AG04450 (cell line): ENCODE results near the gene LEAP2. TPM values are rescaled to one million over a fixed set of nuclear protein-coding genes. Genes with fewer than 3 reads are reported as not detected.

Source experiments
- CTCF ChIA-PET: fragments of 300-600, 350-600 bp; formaldehyde crosslinking; extraction: SDS; loops from one replicate; lab custom pipeline; 2022; ENCODE audit warnings: antibody characterized with exemption, inconsistent platforms; lab: Charles Lee
- POLR2A ChIA-PET: fragments of 350-600 bp; formaldehyde crosslinking; extraction: SDS; loops from one replicate; lab custom pipeline; 2021; ENCODE audit warnings: antibody characterized with exemption, inconsistent platforms; lab: Yijun Ruan, JAX
- DNase-seq: peaks from one replicate; pipeline ENCODE4 v3.0.0-alpha.2; 2011; ENCODE audit warnings: low read depth, low spot score
- H3K27ac ChIP-seq: one replicate; pipeline ENCODE4 v1.5.1; 2012; ENCODE audit warnings: low read depth, low read length, control low read depth
- H3K27me3 ChIP-seq: one replicate; pipeline ENCODE4 v1.6.0; 2012; ENCODE audit warnings: low read length; ENCODE audit not compliant: control insufficient read depth, insufficient read depth
- H3K4me3 ChIP-seq: 2 replicates; pipeline ENCODE4 v1.5.1; 2011; ENCODE audit warnings: mild to moderate bottlenecking, low read depth, low read length, control low read depth
- H3K9me3 ChIP-seq: 2 replicates; pipeline ENCODE4 v1.5.1; 2012; ENCODE audit warnings: low read length; ENCODE audit not compliant: control insufficient read depth, insufficient read depth
- polyA plus RNA-seq: library from polyadenylated mRNA; depleted of rRNA; stranded (reverse); fragments of >200 nt; gene quantifications from 2 replicates; pipeline ENCODE4 v1.2.3, GENCODE V29; 2011
- TF ChIP-seq, protein P1 (sequence below): IDR thresholded peaks from 2 replicates; pipeline ENCODE4 v1.5.1; 2011; ENCODE audit warnings: low read depth, low read length, control low read depth, inconsistent platforms

Gene LEAP2
- polyA plus RNA-seq, 1 experiment, result 0.91 TPM

DNA sequence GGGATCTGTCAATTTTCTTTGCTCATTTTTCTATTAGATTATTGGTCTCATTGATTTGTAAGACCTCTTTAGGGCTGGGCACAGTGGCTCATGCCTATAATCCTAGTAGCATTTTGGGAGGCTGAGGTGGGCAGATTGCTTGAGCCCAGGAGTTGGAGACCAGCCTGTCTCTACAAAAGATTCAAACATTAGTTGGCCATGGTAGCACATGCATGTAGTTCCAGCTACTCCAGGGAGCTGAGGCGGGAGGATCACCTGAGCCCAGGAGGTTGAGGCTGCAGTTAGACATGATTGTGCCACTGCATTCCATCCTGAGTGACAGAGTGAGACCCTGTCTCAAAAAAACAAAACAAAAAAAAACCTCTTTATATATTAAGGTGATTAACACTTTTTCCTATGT, 36.6 kb upstream of the LEAP2 start:
- DNase-seq, result no peak
- no peaks in the 10 kb centered on the region for H3K27me3 ChIP-seq
- TF ChIP-seq, protein P1, sequence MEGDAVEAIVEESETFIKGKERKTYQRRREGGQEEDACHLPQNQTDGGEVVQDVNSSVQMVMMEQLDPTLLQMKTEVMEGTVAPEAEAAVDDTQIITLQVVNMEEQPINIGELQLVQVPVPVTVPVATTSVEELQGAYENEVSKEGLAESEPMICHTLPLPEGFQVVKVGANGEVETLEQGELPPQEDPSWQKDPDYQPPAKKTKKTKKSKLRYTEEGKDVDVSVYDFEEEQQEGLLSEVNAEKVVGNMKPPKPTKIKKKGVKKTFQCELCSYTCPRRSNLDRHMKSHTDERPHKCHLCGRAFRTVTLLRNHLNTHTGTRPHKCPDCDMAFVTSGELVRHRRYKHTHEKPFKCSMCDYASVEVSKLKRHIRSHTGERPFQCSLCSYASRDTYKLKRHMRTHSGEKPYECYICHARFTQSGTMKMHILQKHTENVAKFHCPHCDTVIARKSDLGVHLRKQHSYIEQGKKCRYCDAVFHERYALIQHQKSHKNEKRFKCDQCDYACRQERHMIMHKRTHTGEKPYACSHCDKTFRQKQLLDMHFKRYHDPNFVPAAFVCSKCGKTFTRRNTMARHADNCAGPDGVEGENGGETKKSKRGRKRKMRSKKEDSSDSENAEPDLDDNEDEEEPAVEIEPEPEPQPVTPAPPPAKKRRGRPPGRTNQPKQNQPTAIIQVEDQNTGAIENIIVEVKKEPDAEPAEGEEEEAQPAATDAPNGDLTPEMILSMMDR, result no peak
- ChIA-PET POLR2A (interaction anchor here (1.3 kb wide), 1 partner anchor 29 kb away, joined by 3 read pairs; the partner anchor contains the start of genes GDF9 and UQCRQ), CTCF (no interaction called here)
- no peak overlapping the region for H3K27ac ChIP-seq
- no peak overlapping the region for H3K4me3 ChIP-seq
- H3K9me3 ChIP-seq, result no peaks in the 10 kb centered on the region

DNA sequence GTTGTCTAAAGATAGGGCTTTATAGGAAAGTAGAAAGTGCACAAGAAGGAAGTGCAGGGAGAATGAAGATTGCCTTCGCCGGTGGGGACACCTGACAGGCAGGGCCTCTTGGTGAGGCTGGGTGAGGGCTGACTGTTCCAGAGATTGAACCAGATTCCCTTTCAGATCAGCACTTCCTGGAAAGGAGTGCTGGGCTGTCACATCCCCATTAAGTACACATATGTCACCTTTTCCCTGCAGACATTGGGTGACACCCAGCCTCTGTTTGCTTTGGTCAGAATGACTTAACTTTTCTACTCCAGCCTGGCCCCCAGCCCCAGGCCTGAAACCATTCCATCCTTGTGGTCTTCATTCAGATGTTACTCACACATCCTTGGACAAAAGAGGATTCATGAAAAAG, 35.6 kb upstream of the LEAP2 start:
- CTCF ChIA-PET, result no interaction called here
- no peaks in the 10 kb centered on the region for H3K9me3 ChIP-seq
- POLR2A ChIA-PET, result no interaction called here
- no peak overlapping the region for H3K4me3 ChIP-seq
- no peaks in the 10 kb centered on the region for H3K27me3 ChIP-seq
- DNase-seq, result no peak
- TF ChIP-seq, protein P1, result no peak
- H3K27ac ChIP-seq, result no peak overlapping the region

GRCh38 chr5:132838516-132839282, 34.8 kb upstream of the LEAP2 start:
- POLR2A ChIA-PET, result interaction anchor here (1.3 to 2.5 kb wide), 3 partner anchors 15 to 451 kb away, joined by 3 to 10 read pairs (median 3); partner anchors contain the start of genes GDF9 and UQCRQ
- H3K27ac ChIP-seq, result peak overlapping the region; percentile 95
- no peak overlapping the region for H3K4me3 ChIP-seq
- CTCF ChIA-PET, result interaction anchor here (0.6 to 3.5 kb wide), 4 partner anchors 9 to 451 kb away, joined by 3 to 18 read pairs (median 4); no protein-coding TSS in a partner anchor
- H3K27me3 ChIP-seq, result no peaks in the 10 kb centered on the region
- no peaks in the 10 kb centered on the region for H3K9me3 ChIP-seq
- TF ChIP-seq, protein P1, result no peak
- DNase-seq, result no peak

GRCh38 chr5:132839426-132840301, 33.8 kb upstream of the LEAP2 start:
- peak overlapping the region; percentile 95 for H3K27ac ChIP-seq
- ChIA-PET CTCF (interaction anchor here (0.6 to 3.5 kb wide), 6 partner anchors 9 to 452 kb away, joined by 3 to 18 read pairs (median 4); partner anchors contain the start of gene SHROOM1), POLR2A (interaction anchor here (1.2 to 2.5 kb wide), 4 partner anchors 14 to 452 kb away, joined by 3 to 10 read pairs (median 4); partner anchors contain the start of genes GDF9 and UQCRQ)
- no peaks in the 10 kb centered on the region for H3K9me3 ChIP-seq
- H3K4me3 ChIP-seq, result no peak overlapping the region
- H3K27me3 ChIP-seq, result no peaks in the 10 kb centered on the region
- peak; percentile 41 for DNase-seq
- TF ChIP-seq, protein P1, result no peak
